SK-N-SH (cell line): ENCODE results near the gene PACC1. TPM values are rescaled to one million over a fixed set of nuclear protein-coding genes. Genes with fewer than 3 reads are reported as not detected.

ENCODE experiments used
- CTCF ChIA-PET: fragments of 300-600, 350-600 bp; formaldehyde crosslinking; extraction: SDS; loops from one replicate; lab custom pipeline; 2021; lab: Yijun Ruan, JAX
- POLR2A ChIA-PET: fragments of 350-600 bp; sonication (Branson Sonifier 250); formaldehyde crosslinking; extraction: SDS; loops from one replicate; lab custom pipeline; 2020; ENCODE audit warnings: antibody characterized with exemption, inconsistent platforms; lab: Yijun Ruan, JAX
- DNase-seq: peaks from one replicate; pipeline ENCODE4 v3.0.0; 2012
- H2AFZ ChIP-seq: fragments of 200-600 bp; sonication (generic); 2 replicates; pipeline ENCODE4 v1.8.1; 2016; ENCODE audit warnings: antibody characterized with exemption, mild to moderate bottlenecking, low read depth
- H3F3A ChIP-seq: fragments of 200-600 bp; sonication (generic); replicated peaks from 2 replicates; pipeline ENCODE3; 2016; ENCODE audit warnings: antibody characterized with exemption, mild to moderate bottlenecking; ENCODE audit not compliant: insufficient read depth
- H3K27ac ChIP-seq, 2 experiments: fragments of 200-500 bp in 1 of 2; fragments of 200-600 bp in 1 of 2; sonication (Bioruptor generic) in 1 of 2; sonication (generic), shearing (Covaris generic) in 1 of 2; 2 replicates each; pipeline versions ENCODE4 v1.5.1 to v1.6.1; 2014 to 2016; ENCODE audit warnings: low read depth in 2 of 2, inconsistent platforms in 1 of 2, low read length in 1 of 2, mild to moderate bottlenecking in 1 of 2, mixed read lengths in 1 of 2
- H3K27me3 ChIP-seq: fragments of 200-600 bp; sonication (generic), shearing (Covaris generic); 2 replicates; pipeline ENCODE4 v1.6.1; 2016; ENCODE audit warnings: mixed run types; ENCODE audit not compliant: insufficient read depth
- H3K36me3 ChIP-seq, 2 experiments: fragments of 200-500 bp in 1 of 2; fragments of 200-600 bp in 1 of 2; sonication (Bioruptor generic) in 1 of 2; sonication (generic) in 1 of 2; replicated peaks in 1 of 2; 2 replicates each; pipeline versions ENCODE3 to v1.5.1; 2014 to 2016; ENCODE audit warnings: low read length in 1 of 2, mild to moderate bottlenecking in 1 of 2; ENCODE audit not compliant: insufficient read depth in 2 of 2, control insufficient read depth in 1 of 2
- H3K4me1 ChIP-seq, 2 experiments: fragments of 200-500 bp in 1 of 2; fragments of 200-600 bp in 1 of 2; sonication (Bioruptor generic) in 1 of 2; sonication (generic), shearing (Covaris generic) in 1 of 2; 2 replicates each; pipeline versions ENCODE4 v1.5.1 to v1.6.1; 2014 to 2016; ENCODE audit warnings: low read depth in 1 of 2, low read length in 1 of 2, mixed run types in 1 of 2; ENCODE audit not compliant: insufficient read depth in 2 of 2, control insufficient read depth in 1 of 2
- H3K4me2 ChIP-seq: fragments of 200-600 bp; sonication (generic), shearing (Covaris generic); 2 replicates; pipeline ENCODE4 v1.6.1; 2017; ENCODE audit warnings: mixed run types
- H3K4me3 ChIP-seq, 2 experiments: fragments of 200-500 bp in 1 of 2; fragments of 200-600 bp in 1 of 2; sonication (Bioruptor generic) in 1 of 2; sonication (generic), shearing (Covaris generic) in 1 of 2; 2 replicates each; pipeline versions ENCODE4 v1.5.1 to v1.8.1; 2014 to 2016; ENCODE audit warnings: low read depth in 2 of 2, inconsistent platforms in 1 of 2, low read length in 1 of 2, mild to moderate bottlenecking in 1 of 2, mixed read lengths in 1 of 2, moderate library complexity in 1 of 2
- H3K79me2 ChIP-seq: fragments of 200-600 bp; sonication (generic); 2 replicates; pipeline ENCODE4 v1.8.1; 2017; ENCODE audit warnings: mild to moderate bottlenecking; ENCODE audit not compliant: insufficient read depth
- H3K9ac ChIP-seq: fragments of 200-600 bp; sonication (generic); 2 replicates; pipeline ENCODE4 v1.6.1; 2017; ENCODE audit warnings: mixed run types
- H3K9me2 ChIP-seq: fragments of 200-600 bp; sonication (generic); 2 replicates; pipeline ENCODE4 v1.6.1; 2017; ENCODE audit warnings: mixed run types
- H3K9me3 ChIP-seq: fragments of 200-600 bp; sonication (generic); 2 replicates; pipeline ENCODE4 v1.6.1; 2017; ENCODE audit warnings: mixed run types, mild to moderate bottlenecking, moderate library complexity
- H4K20me1 ChIP-seq: fragments of 200-600 bp; sonication (generic); 2 replicates; pipeline ENCODE4 v1.6.1; 2017; ENCODE audit warnings: mild to moderate bottlenecking, mixed run types; ENCODE audit not compliant: insufficient read depth
- ELF1 ChIP-seq: IDR thresholded peaks from 2 replicates; pipeline ENCODE4 v1.4.0; 2012
- EP300 ChIP-seq, 2 experiments: IDR thresholded peaks; 2 replicates each; pipeline versions ENCODE4 v1.4.0 to v1.6.1; 2012; ENCODE audit warnings: borderline replicate concordance in 1 of 2, low read depth in 1 of 2, low read length in 1 of 2
- EZH2phosphoT487 ChIP-seq: fragments of 200-600 bp; sonication (generic); IDR thresholded peaks from 2 replicates; pipeline ENCODE4 v1.6.1; 2017; ENCODE audit warnings: low read depth, mixed run types, mild to moderate bottlenecking, antibody characterized with exemption, moderate library complexity, borderline replicate concordance
- FOSL2 ChIP-seq: IDR thresholded peaks from 2 replicates; pipeline ENCODE4 v1.4.0; 2012; ENCODE audit warnings: low read depth, mild to moderate bottlenecking, moderate library complexity, borderline replicate concordance
- FOXJ3 ChIP-seq: sonication (generic); formaldehyde crosslinking; IDR thresholded peaks from 2 replicates; pipeline ENCODE4 v1.5.1; 2020; ENCODE audit warnings: mild to moderate bottlenecking, missing genetic modification reagents
- JUND ChIP-seq: IDR thresholded peaks from 2 replicates; pipeline ENCODE4 v1.4.0; 2012
- MEF2A ChIP-seq: IDR thresholded peaks from 2 replicates; pipeline ENCODE4 v1.4.0; 2012; ENCODE audit warnings: low read depth, borderline replicate concordance
- NFIC ChIP-seq: IDR thresholded peaks from 2 replicates; pipeline ENCODE4 v1.4.0; 2012; ENCODE audit warnings: borderline replicate concordance
- NRF1 ChIP-seq: IDR thresholded peaks from 2 replicates; pipeline ENCODE4 v1.6.1; 2012; ENCODE audit warnings: low read depth, mild to moderate bottlenecking, low read length
- POLR2AphosphoS5 ChIP-seq: IDR thresholded peaks from 2 replicates; pipeline ENCODE4 v1.6.1; 2012; ENCODE audit warnings: low read depth, low read length
- RAD21 ChIP-seq: IDR thresholded peaks from 2 replicates; pipeline ENCODE4 v1.6.1; 2012; ENCODE audit warnings: mild to moderate bottlenecking, low read length
- SIN3A ChIP-seq: IDR thresholded peaks from 2 replicates; pipeline ENCODE4 v1.6.1; 2012; ENCODE audit warnings: low read depth, mild to moderate bottlenecking, low read length, moderate library complexity, borderline replicate concordance
- SMC3 ChIP-seq: IDR thresholded peaks from 2 replicates; pipeline ENCODE4 v1.6.1; 2012; ENCODE audit warnings: low read depth, low read length, improper control_type of control experiment
- TAF1 ChIP-seq: IDR thresholded peaks from 2 replicates; pipeline ENCODE4 v1.6.1; 2012; ENCODE audit warnings: low read depth, mild to moderate bottlenecking, low read length, moderate library complexity, borderline replicate concordance
- TEAD4 ChIP-seq: IDR thresholded peaks from 2 replicates; pipeline ENCODE4 v1.4.0; 2012; ENCODE audit warnings: mild to moderate bottlenecking, borderline replicate concordance; ENCODE audit not compliant: insufficient read depth
- YY1 ChIP-seq: IDR thresholded peaks from 2 replicates; pipeline ENCODE4 v1.4.0; 2012; ENCODE audit warnings: low read depth, mild to moderate bottlenecking
- WGBS: methylation state at CpG from one replicate; pipeline ENCODE4 v1.1.6; 2017; ENCODE audit warnings: low lambda C conversion rate; 5-methylcytosine and 5-hydroxymethylcytosine counted together
- polyA plus RNA-seq, 3 experiments: library from polyadenylated mRNA; depleted of rRNA; stranded (reverse); fragments of >200 nt; gene quantifications; 2 replicates each; pipeline ENCODE4 v1.2.3, GENCODE V29; 2012
- TF ChIP-seq, protein P1 (sequence below): IDR thresholded peaks from 2 replicates; pipeline ENCODE4 v1.4.0; 2012; ENCODE audit warnings: low read depth
- TF ChIP-seq, protein P2 (sequence below): IDR thresholded peaks from 2 replicates; pipeline ENCODE4 v1.4.0; 2012; ENCODE audit warnings: low read depth, borderline replicate concordance
- TF ChIP-seq, protein P3 (sequence below): fragments of 150-350 bp; IDR thresholded peaks from 2 replicates; pipeline ENCODE4 v1.6.1; 2016; ENCODE audit warnings: mild to moderate bottlenecking, low read depth, low read length
- TF ChIP-seq, protein P4 (sequence below): fragments of 200-600 bp; sonication (generic); IDR thresholded peaks from 2 replicates; pipeline ENCODE4 v1.6.1; 2017; ENCODE audit warnings: antibody characterized with exemption, mild to moderate bottlenecking, moderate library complexity
- TF ChIP-seq, protein P5 (sequence below): fragments of 150-350 bp; IDR thresholded peaks from 2 replicates; pipeline ENCODE4 v1.6.1; 2017; ENCODE audit warnings: antibody characterized with exemption, low read length, low read depth, borderline replicate concordance

Gene PACC1
- polyA plus RNA-seq, 1 of the 3 experiments (the other 2 are of a cell fraction): 23.1 TPM

DNA sequence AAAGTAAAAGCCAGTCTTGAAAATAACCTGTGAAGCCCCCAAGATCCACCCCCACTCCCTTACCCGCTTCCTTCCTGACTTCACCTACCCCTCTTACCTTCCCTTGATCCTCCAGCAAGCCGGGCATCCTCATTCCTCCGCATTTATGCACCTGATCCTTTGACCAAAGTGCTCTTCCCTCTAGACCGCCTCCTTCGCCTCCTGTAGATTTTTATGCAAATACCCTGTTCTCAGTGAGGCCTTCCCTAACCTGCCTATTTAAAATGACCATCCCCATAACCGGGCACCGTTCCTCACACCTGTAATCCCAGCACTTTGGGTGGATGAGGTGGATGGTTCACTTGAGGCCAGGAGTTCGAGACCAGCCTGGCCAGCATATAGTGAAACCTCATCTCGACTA, 17.0 kb upstream of the PACC1 start (continued):
- TF ChIP-seq EZH2phosphoT487 (no peak), JUND (no peak), ELF1 (no peak), RAD21 (no peak)

DNA sequence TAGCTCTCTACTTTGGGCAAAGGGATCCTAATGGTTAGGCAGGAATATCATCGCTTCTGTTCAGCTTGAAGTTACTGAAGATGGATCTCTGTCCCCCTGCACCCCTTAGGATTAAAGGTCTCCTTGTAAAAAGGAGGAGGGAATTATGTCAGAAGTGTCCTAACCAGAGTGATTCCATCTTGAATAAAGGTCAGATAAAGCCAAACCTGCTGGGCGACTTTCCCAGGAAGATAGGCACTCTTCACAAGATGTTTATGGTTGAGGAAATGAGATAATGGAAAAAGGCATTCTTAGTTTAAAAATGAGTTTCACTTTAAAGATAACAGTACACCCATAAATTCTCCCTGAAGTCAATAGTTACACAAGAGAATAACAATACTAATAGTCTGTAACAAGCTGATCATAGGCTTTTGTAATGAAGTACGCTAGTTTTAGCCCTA, 16.3 kb upstream of the PACC1 start:
- Histone ChIP-seq H3K9ac (no peak overlapping the region), H2AFZ (no peak overlapping the region), H3K4me2 (no peak overlapping the region), H3K27ac (no peak overlapping the region), H3K9me3 (no peaks in the 10 kb centered on the region), H4K20me1 (no peaks in the 10 kb centered on the region), H3F3A (peaks cover 3% of the 10 kb centered on the region), H3K79me2 (peaks cover 14% of the 10 kb centered on the region), H3K9me2 (no peaks in the 10 kb centered on the region), H3K4me3 (no peak overlapping the region), H3K27me3 (no peaks in the 10 kb centered on the region), H3K4me1 (peaks cover 0 to 14% of the 10 kb centered on the region in 2 experiments; a peak in 1 of 4 replicates), H3K36me3 (no peaks in the 10 kb centered on the region)
- TF ChIP-seq NRF1: no peak
- no peak for TF ChIP-seq FOSL2
- TF ChIP-seq, protein P1, sequence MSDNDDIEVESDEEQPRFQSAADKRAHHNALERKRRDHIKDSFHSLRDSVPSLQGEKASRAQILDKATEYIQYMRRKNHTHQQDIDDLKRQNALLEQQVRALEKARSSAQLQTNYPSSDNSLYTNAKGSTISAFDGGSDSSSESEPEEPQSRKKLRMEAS: no peak
- no peak for TF ChIP-seq YY1
- TF ChIP-seq, protein P2, sequence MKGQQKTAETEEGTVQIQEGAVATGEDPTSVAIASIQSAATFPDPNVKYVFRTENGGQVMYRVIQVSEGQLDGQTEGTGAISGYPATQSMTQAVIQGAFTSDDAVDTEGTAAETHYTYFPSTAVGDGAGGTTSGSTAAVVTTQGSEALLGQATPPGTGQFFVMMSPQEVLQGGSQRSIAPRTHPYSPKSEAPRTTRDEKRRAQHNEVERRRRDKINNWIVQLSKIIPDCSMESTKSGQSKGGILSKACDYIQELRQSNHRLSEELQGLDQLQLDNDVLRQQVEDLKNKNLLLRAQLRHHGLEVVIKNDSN: no peak
- TF ChIP-seq NFIC: no peak
- TF ChIP-seq, protein P3, sequence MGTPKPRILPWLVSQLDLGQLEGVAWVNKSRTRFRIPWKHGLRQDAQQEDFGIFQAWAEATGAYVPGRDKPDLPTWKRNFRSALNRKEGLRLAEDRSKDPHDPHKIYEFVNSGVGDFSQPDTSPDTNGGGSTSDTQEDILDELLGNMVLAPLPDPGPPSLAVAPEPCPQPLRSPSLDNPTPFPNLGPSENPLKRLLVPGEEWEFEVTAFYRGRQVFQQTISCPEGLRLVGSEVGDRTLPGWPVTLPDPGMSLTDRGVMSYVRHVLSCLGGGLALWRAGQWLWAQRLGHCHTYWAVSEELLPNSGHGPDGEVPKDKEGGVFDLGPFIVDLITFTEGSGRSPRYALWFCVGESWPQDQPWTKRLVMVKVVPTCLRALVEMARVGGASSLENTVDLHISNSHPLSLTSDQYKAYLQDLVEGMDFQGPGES: no peak
- TF ChIP-seq SIN3A: no peak
- TF ChIP-seq TAF1: no peak
- no peak for TF ChIP-seq POLR2AphosphoS5
- TF ChIP-seq EP300 (IDR thresholded peaks at IDR 0.05; ENCODE audit: borderline replicate concordance in 1 of 2, low read depth in 1 of 2, low read length in 1 of 2): no peak
- TF ChIP-seq FOXJ3 (CRISPR knock-in tag): no peak
- TF ChIP-seq TEAD4: no peak
- TF ChIP-seq, protein P4, sequence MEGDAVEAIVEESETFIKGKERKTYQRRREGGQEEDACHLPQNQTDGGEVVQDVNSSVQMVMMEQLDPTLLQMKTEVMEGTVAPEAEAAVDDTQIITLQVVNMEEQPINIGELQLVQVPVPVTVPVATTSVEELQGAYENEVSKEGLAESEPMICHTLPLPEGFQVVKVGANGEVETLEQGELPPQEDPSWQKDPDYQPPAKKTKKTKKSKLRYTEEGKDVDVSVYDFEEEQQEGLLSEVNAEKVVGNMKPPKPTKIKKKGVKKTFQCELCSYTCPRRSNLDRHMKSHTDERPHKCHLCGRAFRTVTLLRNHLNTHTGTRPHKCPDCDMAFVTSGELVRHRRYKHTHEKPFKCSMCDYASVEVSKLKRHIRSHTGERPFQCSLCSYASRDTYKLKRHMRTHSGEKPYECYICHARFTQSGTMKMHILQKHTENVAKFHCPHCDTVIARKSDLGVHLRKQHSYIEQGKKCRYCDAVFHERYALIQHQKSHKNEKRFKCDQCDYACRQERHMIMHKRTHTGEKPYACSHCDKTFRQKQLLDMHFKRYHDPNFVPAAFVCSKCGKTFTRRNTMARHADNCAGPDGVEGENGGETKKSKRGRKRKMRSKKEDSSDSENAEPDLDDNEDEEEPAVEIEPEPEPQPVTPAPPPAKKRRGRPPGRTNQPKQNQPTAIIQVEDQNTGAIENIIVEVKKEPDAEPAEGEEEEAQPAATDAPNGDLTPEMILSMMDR: no peak
- TF ChIP-seq MEF2A: no peak
- TF ChIP-seq, protein P5, sequence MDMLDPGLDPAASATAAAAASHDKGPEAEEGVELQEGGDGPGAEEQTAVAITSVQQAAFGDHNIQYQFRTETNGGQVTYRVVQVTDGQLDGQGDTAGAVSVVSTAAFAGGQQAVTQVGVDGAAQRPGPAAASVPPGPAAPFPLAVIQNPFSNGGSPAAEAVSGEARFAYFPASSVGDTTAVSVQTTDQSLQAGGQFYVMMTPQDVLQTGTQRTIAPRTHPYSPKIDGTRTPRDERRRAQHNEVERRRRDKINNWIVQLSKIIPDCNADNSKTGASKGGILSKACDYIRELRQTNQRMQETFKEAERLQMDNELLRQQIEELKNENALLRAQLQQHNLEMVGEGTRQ: no peak
- TF ChIP-seq SMC3: no peak
- no peak for TF ChIP-seq EZH2phosphoT487
- no peak for TF ChIP-seq ELF1
- POLR2A ChIA-PET: no interaction called here
- WGBS: 91% methylated on average over 3 of the region's 3 CpGs
- DNase-seq: no peak
- CTCF ChIA-PET: interaction anchor here (2.0 kb wide), 1 partner anchor 25 kb away, joined by 17 read pairs; no protein-coding TSS in a partner anchor
